Breast epithelium (tissue), 3 donors: Measurements from ENCODE around the gene POLR3C.

ENCODE experiments used
- POLR2A ChIP-seq: fragments of 450-650 bp; IDR thresholded peaks from one replicate; pipeline ENCODE4 v1.6.1; 2016; ENCODE audit warnings: antibody characterized with exemption, mild to moderate bottlenecking, moderate library complexity
- TF ChIP-seq, protein P1 (sequence below), 3 donors: fragments of 450-650 bp; IDR thresholded peaks; one replicate each; pipeline ENCODE4 v1.5.1; 2016 to 2017; ENCODE audit warnings: antibody characterized with exemption in 3 of 3, mild to moderate bottlenecking in 3 of 3, moderate library complexity in 3 of 3

DNA sequence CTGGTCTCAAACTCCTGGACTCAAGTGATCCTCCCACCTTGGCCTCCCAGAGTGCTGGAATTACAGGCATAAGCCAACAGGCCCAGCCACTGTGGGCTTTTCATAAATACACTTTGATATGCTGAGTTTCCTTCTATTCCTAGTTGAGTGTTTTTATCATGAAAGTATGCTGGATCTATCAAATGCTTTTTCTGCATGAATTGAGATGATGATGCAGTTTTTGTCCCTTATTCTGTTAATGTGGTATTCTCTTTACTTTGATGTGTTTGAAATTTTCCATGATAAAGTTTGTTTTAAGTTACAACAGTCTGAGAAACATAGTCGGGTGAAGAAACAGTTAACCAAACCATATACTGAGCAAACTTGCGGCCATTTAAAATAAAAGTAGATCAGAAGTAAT, 24.2 kb upstream of the POLR3C start:
- TF ChIP-seq, protein P1, sequence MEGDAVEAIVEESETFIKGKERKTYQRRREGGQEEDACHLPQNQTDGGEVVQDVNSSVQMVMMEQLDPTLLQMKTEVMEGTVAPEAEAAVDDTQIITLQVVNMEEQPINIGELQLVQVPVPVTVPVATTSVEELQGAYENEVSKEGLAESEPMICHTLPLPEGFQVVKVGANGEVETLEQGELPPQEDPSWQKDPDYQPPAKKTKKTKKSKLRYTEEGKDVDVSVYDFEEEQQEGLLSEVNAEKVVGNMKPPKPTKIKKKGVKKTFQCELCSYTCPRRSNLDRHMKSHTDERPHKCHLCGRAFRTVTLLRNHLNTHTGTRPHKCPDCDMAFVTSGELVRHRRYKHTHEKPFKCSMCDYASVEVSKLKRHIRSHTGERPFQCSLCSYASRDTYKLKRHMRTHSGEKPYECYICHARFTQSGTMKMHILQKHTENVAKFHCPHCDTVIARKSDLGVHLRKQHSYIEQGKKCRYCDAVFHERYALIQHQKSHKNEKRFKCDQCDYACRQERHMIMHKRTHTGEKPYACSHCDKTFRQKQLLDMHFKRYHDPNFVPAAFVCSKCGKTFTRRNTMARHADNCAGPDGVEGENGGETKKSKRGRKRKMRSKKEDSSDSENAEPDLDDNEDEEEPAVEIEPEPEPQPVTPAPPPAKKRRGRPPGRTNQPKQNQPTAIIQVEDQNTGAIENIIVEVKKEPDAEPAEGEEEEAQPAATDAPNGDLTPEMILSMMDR (IDR thresholded peaks at IDR 0.05), result no peak
- no peak for TF ChIP-seq POLR2A
